ENCODE measurements around the gene RHOU.

RHOU gene

GRCh38 chr1:228745497-228745896 lies 10.2 kb downstream of the RHOU start:
- no peak for FAIRE-seq
- DNase-seq (ENCODE audit: insufficient read length, low spot score), result no peak
- no peak for TF ChIP-seq POLR2A (IDR thresholded peaks at IDR 0.05; ENCODE audit: low read depth, low read length)

- DNase-seq (ENCODE audit: insufficient read length, low spot score), result no peak
- no peak for TF ChIP-seq POLR2A (IDR thresholded peaks at IDR 0.05; ENCODE audit: low read depth, low read length)
- no peak for FAIRE-seq
Measured at GRCh38 chr1:228747301-228747935, 12.1 kb downstream of the RHOU start.

GRCh38 chr1:228748029-228748428 lies 12.8 kb downstream of the RHOU start:
- no peak for FAIRE-seq
- DNase-seq (ENCODE audit: insufficient read length, low spot score), result no peak
- no peak for TF ChIP-seq POLR2A (IDR thresholded peaks at IDR 0.05; ENCODE audit: low read depth, low read length)

DNA sequence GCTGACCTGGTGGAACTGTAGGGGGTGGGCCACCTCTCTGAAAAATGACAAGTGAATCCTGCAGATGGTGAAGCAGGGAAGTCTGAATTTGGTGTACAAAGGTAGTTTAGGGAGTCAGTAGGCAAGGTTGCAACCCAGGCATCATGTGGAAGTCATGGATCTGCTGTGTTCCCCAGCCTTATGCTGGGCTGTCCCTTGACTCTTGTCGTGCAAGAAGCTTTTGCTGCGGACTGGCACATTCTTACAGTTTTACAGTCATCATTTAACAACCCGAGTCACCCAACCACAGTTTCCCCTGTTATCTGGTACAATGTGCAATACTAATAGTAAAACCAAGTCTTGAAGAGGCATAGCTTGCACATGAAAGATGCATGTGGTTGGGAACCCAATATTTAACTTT lies 13.2 kb downstream of the RHOU start:
- no peak for FAIRE-seq
- DNase-seq (ENCODE audit: insufficient read length, low spot score), result no peak
- no peak for TF ChIP-seq POLR2A (IDR thresholded peaks at IDR 0.05; ENCODE audit: low read depth, low read length)

DNA sequence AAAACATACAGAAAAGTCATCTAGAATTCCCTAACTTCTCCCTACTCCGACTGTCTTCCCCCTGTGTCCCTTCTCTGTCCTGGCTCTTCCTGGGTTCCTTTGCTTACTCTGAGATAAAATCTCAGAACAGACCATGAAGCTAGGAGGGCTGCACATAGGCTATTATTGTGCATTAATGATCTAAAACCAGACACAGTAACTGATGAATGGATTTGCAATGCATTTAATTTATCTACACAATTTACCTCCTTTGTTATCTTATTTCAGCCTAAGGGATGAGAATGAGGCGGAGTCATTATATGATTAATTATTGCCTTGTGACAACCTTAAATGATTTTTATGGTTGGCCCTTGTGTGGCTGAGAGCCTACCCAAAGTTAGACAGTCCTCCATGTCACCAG lies 14.5 kb downstream of the RHOU start:
- no peak for TF ChIP-seq POLR2A (IDR thresholded peaks at IDR 0.05; ENCODE audit: low read depth, low read length)
- FAIRE-seq (no peak), DNase-seq (ENCODE audit: insufficient read length, low spot score) (no peak)

DNA sequence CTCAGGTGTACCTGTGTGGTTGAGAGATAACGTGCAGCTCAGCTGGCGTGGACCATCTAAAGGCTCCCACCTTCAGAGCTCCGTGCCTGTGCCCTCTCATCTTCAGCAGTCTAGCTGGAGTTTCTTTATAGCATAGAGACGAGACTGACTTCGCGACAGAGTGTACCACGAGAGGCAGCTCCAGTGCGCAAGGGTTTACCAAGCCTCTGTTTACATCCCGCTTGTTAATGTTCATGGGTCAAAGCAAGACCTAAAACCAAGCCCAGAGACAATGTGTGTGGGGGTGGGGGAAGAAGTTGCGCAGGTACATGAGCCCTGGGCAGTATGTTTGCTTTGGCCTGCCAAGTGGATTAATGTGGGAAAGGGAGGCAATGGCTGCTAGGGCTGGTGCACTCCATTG lies 15.6 kb downstream of the RHOU start:
- TF ChIP-seq POLR2A (IDR thresholded peaks at IDR 0.05; ENCODE audit: low read depth, low read length), result no peak
- FAIRE-seq, result no peak

DNA sequence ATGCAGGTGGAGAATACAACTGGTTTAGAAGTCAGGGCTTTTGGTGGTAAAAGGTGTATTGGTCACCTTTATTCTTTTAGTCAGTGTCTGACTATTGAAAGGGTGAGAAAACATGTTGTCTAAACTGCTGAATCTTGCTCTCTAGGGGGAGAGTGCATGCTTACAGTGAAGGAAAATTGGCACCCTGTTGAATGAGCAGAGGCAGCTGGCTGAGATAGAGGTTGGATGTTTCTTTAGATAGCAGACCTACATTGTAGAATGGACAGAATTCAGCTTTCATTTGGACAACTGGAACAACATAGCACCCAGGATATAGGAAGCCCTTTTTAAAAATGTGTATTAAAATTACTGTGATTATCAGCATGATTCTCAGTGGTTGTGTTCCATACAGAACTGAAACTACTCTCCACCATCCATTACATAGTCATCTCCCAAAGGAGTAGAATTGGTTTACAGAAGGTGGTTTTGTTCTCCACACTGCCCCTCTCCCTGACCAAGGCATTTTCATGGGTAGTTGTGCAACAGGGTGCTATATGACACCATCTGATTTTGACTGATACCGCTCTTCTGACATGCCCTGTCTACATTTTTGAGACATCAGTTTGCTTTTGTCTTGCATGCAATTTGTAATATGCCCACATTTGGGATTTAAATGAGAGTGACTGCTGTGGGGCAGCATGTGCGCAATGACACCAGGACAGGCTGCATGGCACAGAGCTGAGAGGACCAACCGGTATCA lies 16.2 kb downstream of the RHOU start:
- DNase-seq (ENCODE audit: insufficient read length, low spot score), result no peak
- TF ChIP-seq POLR2A (IDR thresholded peaks at IDR 0.05; ENCODE audit: low read depth, low read length), result no peak
- no peak for FAIRE-seq

More for the DNA sequence above, 15.6 kb downstream of the RHOU start:
- DNase-seq (ENCODE audit: insufficient read length, low spot score), result no peak

DNA sequence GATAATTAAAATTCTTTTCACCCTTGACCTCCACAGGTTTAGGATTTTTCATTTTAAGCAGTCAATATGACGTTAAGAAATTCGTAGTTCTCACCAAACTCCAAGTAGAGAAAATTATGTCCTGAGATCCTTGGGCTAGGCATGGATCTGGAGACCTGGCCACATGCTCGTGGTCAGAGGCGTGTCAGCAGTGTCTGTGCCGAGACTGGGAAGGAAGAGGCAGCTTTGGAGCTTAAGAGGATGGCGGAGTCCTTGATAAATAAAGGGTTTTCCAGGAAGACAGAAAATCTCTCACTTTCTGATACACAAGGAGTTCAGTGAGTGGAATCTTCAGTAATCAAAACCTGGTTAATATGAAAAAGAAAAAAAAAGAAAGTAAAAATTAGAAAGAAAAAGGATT lies 17.0 kb downstream of the RHOU start:
- TF ChIP-seq POLR2A (IDR thresholded peaks at IDR 0.05; ENCODE audit: low read depth, low read length), result no peak
- DNase-seq (ENCODE audit: insufficient read length, low spot score), result no peak
- FAIRE-seq, result no peak

DNA sequence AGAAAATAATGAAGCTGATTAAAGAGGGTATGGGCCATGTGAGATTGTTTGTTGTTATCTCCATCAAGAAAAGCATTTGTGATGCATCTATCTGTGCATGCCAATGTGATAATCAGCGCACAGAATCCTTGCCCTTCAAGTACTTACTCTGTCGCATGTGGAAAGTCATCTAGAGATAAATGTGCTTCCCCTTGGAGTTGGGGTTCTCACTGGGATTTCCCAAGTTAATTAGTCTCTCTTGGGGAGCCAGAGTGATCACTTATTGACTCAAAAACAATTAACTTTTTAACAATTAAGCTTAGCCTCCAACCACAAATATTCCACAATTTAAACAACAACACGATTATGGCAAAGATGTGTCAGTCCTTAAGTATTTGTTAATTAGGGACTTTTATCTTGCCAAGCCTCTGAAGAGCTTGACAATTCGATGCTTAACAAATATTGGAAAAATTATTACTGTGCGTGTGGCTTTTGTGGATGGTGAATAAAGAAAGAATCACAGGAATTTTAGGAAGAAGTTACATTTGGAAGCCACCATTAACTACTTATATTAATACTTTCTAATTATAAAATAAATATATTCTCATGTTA lies 17.5 kb downstream of the RHOU start:
- FAIRE-seq, result no peak

GRCh38 chr1:228753287-228753686 lies 18.0 kb downstream of the RHOU start:
- FAIRE-seq (no peak), DNase-seq (ENCODE audit: insufficient read length, low spot score) (no peak)
- no peak for TF ChIP-seq POLR2A (IDR thresholded peaks at IDR 0.05; ENCODE audit: low read depth, low read length)

More for the DNA sequence above, 17.5 kb downstream of the RHOU start:
- DNase-seq (ENCODE audit: insufficient read length, low spot score), result no peak
- TF ChIP-seq POLR2A (IDR thresholded peaks at IDR 0.05; ENCODE audit: low read depth, low read length), result no peak

DNA sequence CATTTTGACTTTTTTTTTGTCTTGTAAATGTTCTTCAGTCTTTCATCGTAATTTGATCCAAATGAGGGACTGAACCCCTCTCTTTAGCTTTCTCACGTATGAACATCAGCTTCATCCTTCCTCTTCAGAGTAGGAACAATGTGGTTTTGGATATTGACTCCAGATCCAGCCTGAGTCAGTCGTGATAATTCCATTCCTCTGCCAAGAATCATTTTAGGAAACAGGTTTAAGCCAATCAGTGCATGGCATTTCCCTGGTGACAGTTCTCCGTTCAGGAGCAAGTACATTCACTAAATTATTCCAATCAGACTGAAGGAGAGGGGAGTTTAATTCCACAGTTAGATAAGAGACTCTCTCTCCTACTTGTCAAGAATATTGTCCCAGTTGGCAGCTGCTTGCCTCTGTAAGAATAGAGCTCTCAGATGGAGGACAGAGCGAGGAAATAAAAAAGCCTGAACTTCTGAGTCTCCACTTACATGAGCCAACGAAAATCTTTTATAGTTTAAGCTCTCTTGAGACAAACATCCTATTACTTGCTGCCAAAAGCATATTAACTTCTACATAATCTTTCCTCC lies 18.6 kb downstream of the RHOU start:
- no peak for FAIRE-seq
- no peak for TF ChIP-seq POLR2A (IDR thresholded peaks at IDR 0.05; ENCODE audit: low read depth, low read length)
- no peak for DNase-seq (ENCODE audit: insufficient read length, low spot score)

DNA sequence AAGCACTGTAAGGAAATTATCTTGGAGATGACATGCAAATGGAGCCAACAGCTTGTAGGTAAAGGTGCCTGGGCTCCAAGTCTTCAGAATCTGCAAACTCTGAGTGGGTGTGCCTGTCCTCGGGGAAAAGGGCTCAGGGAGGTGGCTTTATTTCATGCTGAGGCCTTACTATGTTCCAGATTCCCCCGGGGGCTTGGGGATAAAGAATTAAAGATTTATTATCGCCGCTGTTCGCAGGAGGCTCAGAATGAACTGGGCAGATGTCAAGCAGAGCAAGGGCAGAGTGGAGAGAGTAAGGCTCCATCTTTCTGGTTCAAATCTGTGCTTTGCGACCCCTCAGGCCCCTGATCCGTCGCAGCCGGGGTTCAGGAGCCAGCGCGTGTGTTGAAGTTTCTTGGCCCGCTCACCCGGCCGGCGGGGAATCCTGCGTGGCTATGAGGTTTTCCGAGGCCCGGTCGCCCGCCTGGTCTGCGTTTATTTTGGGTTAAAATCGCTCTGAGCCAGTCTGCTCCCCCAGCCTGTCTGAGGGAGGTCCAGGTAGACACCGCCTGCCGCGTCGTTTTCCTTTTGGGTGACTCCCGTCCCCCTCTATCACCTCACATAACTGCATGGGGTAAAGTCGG lies 19.5 kb downstream of the RHOU start:
- no peak for TF ChIP-seq POLR2A (IDR thresholded peaks at IDR 0.05; ENCODE audit: low read depth, low read length)
- DNase-seq (ENCODE audit: insufficient read length, low spot score) (no peak), FAIRE-seq (no peak)

- TF ChIP-seq POLR2A (IDR thresholded peaks at IDR 0.05; ENCODE audit: low read depth, low read length), result no peak
- FAIRE-seq (no peak), DNase-seq (ENCODE audit: insufficient read length, low spot score) (no peak)
Measured at GRCh38 chr1:228755800-228756199, 20.5 kb downstream of the RHOU start.

DNA sequence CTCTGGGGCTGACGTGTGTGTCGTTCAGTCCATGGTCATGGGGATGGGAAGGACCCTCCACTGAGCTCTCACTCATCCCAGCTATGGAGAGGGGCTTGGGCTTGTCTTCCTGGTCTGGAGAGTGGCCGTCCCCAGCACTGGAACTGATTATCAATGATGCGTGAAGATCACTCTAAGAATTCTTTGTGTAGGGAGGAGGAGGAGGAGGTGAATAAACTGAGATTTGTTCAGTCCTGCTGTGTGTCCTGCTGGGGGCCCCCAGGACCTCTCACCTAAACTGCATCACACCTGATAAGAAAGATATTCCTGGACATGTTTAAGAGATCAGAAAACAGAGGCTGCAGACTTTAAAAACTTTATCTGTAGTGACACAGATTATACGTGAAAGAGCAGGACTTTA lies 21.2 kb downstream of the RHOU start:
- DNase-seq (ENCODE audit: insufficient read length, low spot score) (no peak), FAIRE-seq (no peak)
- TF ChIP-seq POLR2A (IDR thresholded peaks at IDR 0.05; ENCODE audit: low read depth, low read length), result no peak
